B cell (primary cell): ENCODE data around the gene PNPLA2. TPM values are rescaled to one million over a fixed set of nuclear protein-coding genes. Genes with fewer than 3 reads are reported as not detected.

ENCODE experiments used
- ATAC-seq: fragments of 200-7000 bp; cut with Tn5 transposase; one replicate; pipeline ENCODE4 v1.10.0; 2021; ENCODE audit warnings: low read depth, mild to moderate bottlenecking, moderate number of reproducible peaks, moderate library complexity
- CTCF ChIA-PET: fragments of 350-600 bp; sonication (Branson Sonifier 250); formaldehyde crosslinking; loops from one replicate; lab custom pipeline; 2021; ENCODE audit warnings: antibody characterized with exemption, inconsistent platforms; lab: Charles Lee
- POLR2A ChIA-PET: fragments of 350-600 bp; sonication (Branson Sonifier 250); formaldehyde crosslinking; loops from one replicate; lab custom pipeline; 2021; ENCODE audit warnings: antibody characterized with exemption; lab: Charles Lee
- DNase-seq: peaks from one replicate; pipeline ENCODE4 v3.0.0; 2013
- H2AFZ ChIP-seq: 2 replicates; pipeline ENCODE4 v1.6.1; 2012; ENCODE audit warnings: mild to moderate bottlenecking, low read depth, low read length; ENCODE audit not compliant: insufficient read depth, poor library complexity, severe bottlenecking
- H3K27ac ChIP-seq, 2 donors: 1 replicate in 1 of 2; 2 replicates in 1 of 2; pipeline ENCODE4 v1.5.1; 2012 to 2013; ENCODE audit warnings: low read length in 2 of 2, mild to moderate bottlenecking in 2 of 2, moderate library complexity in 1 of 2
- H3K27me3 ChIP-seq, 4 experiments: fragments of 200-600 bp in 1 of 4; sonication (generic) in 1 of 4; replicated peaks in 1 of 4; 1 replicate in 2 of 4; 2 replicates in 2 of 4; pipeline versions ENCODE4 v1.6.1 to v1.7.0; 2013 to 2016; ENCODE audit warnings: low read length in 3 of 4, mild to moderate bottlenecking in 2 of 4, mixed read lengths in 1 of 4, moderate library complexity in 1 of 4; ENCODE audit not compliant: insufficient read depth in 4 of 4, control insufficient read depth in 3 of 4; ENCODE audit errors: control extremely low read depth in 1 of 4
- H3K36me3 ChIP-seq, 2 experiments: replicated peaks in 1 of 2; 1 replicate in 1 of 2; 2 replicates in 1 of 2; pipeline versions ENCODE4 v1.6.1 to v1.7.1; 2013; ENCODE audit warnings: low read length in 1 of 2; ENCODE audit not compliant: insufficient read depth in 2 of 2, control insufficient read depth in 1 of 2; ENCODE audit errors: control extremely low read depth in 1 of 2, extremely low read depth in 1 of 2
- H3K4me1 ChIP-seq, 2 donors: fragments of 200-600 bp in 1 of 2; sonication (generic) in 1 of 2; 1 replicate in 1 of 2; 2 replicates in 1 of 2; pipeline versions ENCODE4 v1.5.1 to v1.6.1; 2013 to 2017; ENCODE audit warnings: low read length in 2 of 2; ENCODE audit not compliant: control insufficient read depth in 2 of 2, insufficient read depth in 2 of 2
- H3K4me2 ChIP-seq: replicated peaks from 2 replicates; pipeline ENCODE3; 2012; ENCODE audit warnings: mild to moderate bottlenecking, low read depth, low read length; ENCODE audit not compliant: poor library complexity, severe bottlenecking
- H3K4me3 ChIP-seq, 5 experiments: fragments of 200-600 bp in 1 of 5; sonication (generic) in 1 of 5; 1 replicate in 3 of 5; 2 replicates in 2 of 5; pipeline versions ENCODE4 v1.5.1 to v1.7.0; 2011 to 2016; ENCODE audit warnings: low read length in 4 of 5, mild to moderate bottlenecking in 4 of 5, low read depth in 2 of 5, control low read depth in 1 of 5, moderate library complexity in 1 of 5; ENCODE audit not compliant: insufficient read depth in 1 of 5; ENCODE audit errors: control extremely low read depth in 1 of 5, extremely low read depth in 1 of 5
- H3K79me2 ChIP-seq: fragments of 200-600 bp; sonication (generic); one replicate; pipeline ENCODE4 v1.6.0; 2016; ENCODE audit warnings: low read length; ENCODE audit not compliant: control insufficient read depth, insufficient read depth
- H3K9ac ChIP-seq: fragments of 200-600 bp; sonication (generic); 2 replicates; pipeline ENCODE4 v1.6.1; 2017; ENCODE audit warnings: mild to moderate bottlenecking, low read length, moderate library complexity
- H3K9me3 ChIP-seq, 3 donors: one replicate each; pipeline versions ENCODE4 v1.6.1 to v1.7.1; 2013; ENCODE audit warnings: low read length in 2 of 3; ENCODE audit not compliant: control insufficient read depth in 2 of 3, insufficient read depth in 1 of 3; ENCODE audit errors: control extremely low read depth in 1 of 3
- H4K20me1 ChIP-seq: 2 replicates; pipeline ENCODE4 v1.6.0; 2012; ENCODE audit warnings: mild to moderate bottlenecking, low read length; ENCODE audit not compliant: insufficient read depth, control insufficient read depth, poor library complexity, severe bottlenecking
- H3K27ac Mint-ChIP-seq: one replicate; pipeline ENCODE4 v1.8.0; 2021; ENCODE audit warnings: mixed read lengths
- H3K27me3 Mint-ChIP-seq: one replicate; pipeline ENCODE4 v1.8.0; 2021; ENCODE audit warnings: mixed read lengths
- H3K4me1 Mint-ChIP-seq: one replicate; pipeline ENCODE4 v1.8.0; 2021; ENCODE audit warnings: mixed read lengths
- H3K4me3 Mint-ChIP-seq: one replicate; pipeline ENCODE4 v1.8.0; 2021; ENCODE audit warnings: mixed read lengths
- H3K9me3 Mint-ChIP-seq: one replicate; pipeline ENCODE4 v1.8.0; 2022; ENCODE audit warnings: mixed read lengths; ENCODE audit not compliant: insufficient read depth
- EZH2 ChIP-seq: IDR thresholded peaks from 2 replicates; pipeline ENCODE4 v1.6.1; 2012; ENCODE audit warnings: borderline replicate concordance, low read depth, mild to moderate bottlenecking, moderate library complexity, low read length; ENCODE audit not compliant: insufficient read depth, poor library complexity, severe bottlenecking
- whole genome bisulfite sequencing: methylation state at CpG from one replicate; pipeline ENCODE4 v1.1.5; 2013; ENCODE audit warnings: missing lambda C conversion rate; ENCODE audit not compliant: insufficient coverage; 5-methylcytosine and 5-hydroxymethylcytosine counted together
- intact Hi-C: fragments of 100-400 bp; cut with micrococcal nuclease; formaldehyde crosslinking; loops from one replicate; pipeline ENCODE4 v1.10.0; 2022
- polyA plus RNA-seq: library from polyadenylated mRNA; depleted of rRNA; stranded (reverse); fragments of >200 nt; gene quantifications from 2 replicates; pipeline ENCODE4 v1.2.3, GENCODE V29; 2012
- total RNA-seq, 2 donors: library from RNA; stranded (reverse); fragments of 120-200 nt in 1 of 2; gene quantifications; 1 replicate in 1 of 2; 2 replicates in 1 of 2; pipeline versions ENCODE4 v1.2.3 to v1.2.4, GENCODE V29; 2013 to 2022
- TF ChIP-seq, protein P1 (sequence below): fragments of 200-600 bp; IDR thresholded peaks from one replicate; pipeline ENCODE4 v1.8.0; 2022; ENCODE audit warnings: antibody characterized with exemption, mild to moderate bottlenecking

PNPLA2 gene
- total and polyA plus RNA-seq, 2 donors (not counting 1 experiment from before 2014, with no cell fraction given): 208 to 276 TPM

DNA sequence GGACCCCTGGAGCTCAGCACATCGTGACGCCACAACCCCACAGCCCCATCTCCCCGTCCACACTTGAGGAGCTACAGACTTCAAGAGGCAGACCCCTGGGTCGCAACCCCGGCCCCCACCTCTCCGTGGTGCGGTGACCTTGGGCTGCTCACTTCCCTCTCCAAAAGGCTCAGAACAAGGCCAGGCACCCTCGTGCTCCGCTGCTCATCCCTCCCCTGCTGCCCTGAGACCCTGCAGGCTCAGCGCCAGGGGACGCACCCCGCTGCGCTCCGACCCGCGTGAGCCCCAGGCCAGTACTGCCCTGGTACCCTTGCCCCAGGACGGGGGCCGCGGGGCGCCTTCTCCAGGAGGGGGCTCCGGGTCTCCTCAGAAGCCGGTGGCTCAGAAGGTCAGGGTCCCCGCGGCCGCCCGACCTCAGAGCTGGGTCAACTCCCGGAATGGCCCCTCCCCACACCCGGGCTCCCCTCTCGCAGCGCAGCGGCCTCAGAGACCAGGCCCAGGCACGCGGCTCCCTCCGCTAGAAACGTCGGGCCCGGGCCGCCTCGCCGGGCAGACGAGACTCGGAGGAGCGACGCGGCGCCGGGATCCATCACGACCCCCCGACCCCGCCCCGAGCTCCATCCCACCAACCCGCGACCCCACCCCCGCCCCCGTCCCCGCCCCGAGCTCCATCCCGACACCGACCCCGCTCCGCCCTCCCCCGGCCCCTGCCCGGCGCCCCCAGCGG, 42.0 kb upstream of the PNPLA2 start:
- CTCF ChIA-PET: interaction anchor here (0.6 to 1.5 kb wide), 5 partner anchors 17 to 117 kb away, joined by 3 read pairs; partner anchors contain the start of gene CD151
- peak overlapping the region; percentile 99 for H2AFZ ChIP-seq
- TF ChIP-seq EZH2: no peak
- TF ChIP-seq, protein P1, sequence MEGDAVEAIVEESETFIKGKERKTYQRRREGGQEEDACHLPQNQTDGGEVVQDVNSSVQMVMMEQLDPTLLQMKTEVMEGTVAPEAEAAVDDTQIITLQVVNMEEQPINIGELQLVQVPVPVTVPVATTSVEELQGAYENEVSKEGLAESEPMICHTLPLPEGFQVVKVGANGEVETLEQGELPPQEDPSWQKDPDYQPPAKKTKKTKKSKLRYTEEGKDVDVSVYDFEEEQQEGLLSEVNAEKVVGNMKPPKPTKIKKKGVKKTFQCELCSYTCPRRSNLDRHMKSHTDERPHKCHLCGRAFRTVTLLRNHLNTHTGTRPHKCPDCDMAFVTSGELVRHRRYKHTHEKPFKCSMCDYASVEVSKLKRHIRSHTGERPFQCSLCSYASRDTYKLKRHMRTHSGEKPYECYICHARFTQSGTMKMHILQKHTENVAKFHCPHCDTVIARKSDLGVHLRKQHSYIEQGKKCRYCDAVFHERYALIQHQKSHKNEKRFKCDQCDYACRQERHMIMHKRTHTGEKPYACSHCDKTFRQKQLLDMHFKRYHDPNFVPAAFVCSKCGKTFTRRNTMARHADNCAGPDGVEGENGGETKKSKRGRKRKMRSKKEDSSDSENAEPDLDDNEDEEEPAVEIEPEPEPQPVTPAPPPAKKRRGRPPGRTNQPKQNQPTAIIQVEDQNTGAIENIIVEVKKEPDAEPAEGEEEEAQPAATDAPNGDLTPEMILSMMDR: no peak
- peaks cover 65% of the 10 kb centered on the region for H4K20me1 ChIP-seq
- H3K27me3 ChIP-seq: no peaks in the 10 kb centered on the region
- H3K27ac ChIP-seq: peak overlapping the region in 1 of 2 donors; percentile 76
- Mint-ChIP-seq H3K4me3 (peak overlapping the region; percentile 80), H3K27ac (peak overlapping the region; percentile 63), H3K9me3 (no peaks in the 10 kb centered on the region), H3K4me1 (peaks cover 18% of the 10 kb centered on the region), H3K27me3 (no peaks in the 10 kb centered on the region)
- ATAC-seq: peak; percentile 56
- peaks cover 0 to 10% of the 10 kb centered on the region in 2 experiments for H3K36me3 ChIP-seq
- H3K4me2 ChIP-seq: peak overlapping the region; percentile 99
- peaks cover 64% of the 10 kb centered on the region for H3K79me2 ChIP-seq
- POLR2A ChIA-PET: interaction anchor here (0.6 kb wide), 3 partner anchors 42 to 362 kb away, joined by 3 to 7 read pairs (median 3); partner anchors contain the start of gene PNPLA2
- no peaks in the 10 kb centered on the region for H3K9me3 ChIP-seq
- H3K9ac ChIP-seq: peak overlapping the region; percentile 86
- intact Hi-C loops: loop anchor here (1.0 to 2.0 kb wide), 2 partner anchors 21 to 30 kb away; partner anchors contain the start of gene TALDO1
- peak; percentile 58 for DNase-seq
- H3K4me3 ChIP-seq: peak overlapping the region in 4 of 5 experiments; percentile 63 to 80 (median 74)
- H3K4me1 ChIP-seq: peaks cover 12 to 24% of the 10 kb centered on the region in 2 donors
- 2% methylated on average over 38 of the region's 65 CpGs for WGBS
